MM.1S (cell line): Measurements from ENCODE around the gene CPLX1.

ENCODE experiments used
- DNase-seq: peaks from one replicate; pipeline ENCODE4 v3.0.0-alpha.2; 2015
- H2AFZ ChIP-seq: fragments of 300-600 bp; sonication (generic); 2 replicates; pipeline ENCODE4 v1.6.0; 2016; ENCODE audit warnings: antibody characterized with exemption, low read length
- H3F3A ChIP-seq: fragments of 300-600 bp; sonication (generic); 2 replicates; pipeline ENCODE4 v1.6.1; 2016; ENCODE audit warnings: mild to moderate bottlenecking, antibody characterized with exemption, low read length, moderate library complexity, mixed read lengths; ENCODE audit not compliant: insufficient read depth
- H3K27ac ChIP-seq: fragments of 300-600 bp; sonication (generic); 2 replicates; pipeline ENCODE4 v1.5.1; 2016; ENCODE audit warnings: mild to moderate bottlenecking, low read length
- H3K27me3 ChIP-seq: fragments of 300-600 bp; sonication (generic); replicated peaks from 2 replicates; pipeline ENCODE4 v1.6.0; 2016; ENCODE audit warnings: low read length; ENCODE audit not compliant: insufficient read depth
- H3K36me3 ChIP-seq: fragments of 300-600 bp; sonication (generic); replicated peaks from 2 replicates; pipeline ENCODE4 v1.6.1; 2016; ENCODE audit warnings: mild to moderate bottlenecking, low read length, mixed read lengths; ENCODE audit not compliant: insufficient read depth
- H3K4me1 ChIP-seq: fragments of 300-600 bp; sonication (generic); 2 replicates; pipeline ENCODE4 v1.6.1; 2016; ENCODE audit warnings: low read length, mixed read lengths
- H3K4me2 ChIP-seq: fragments of 300-600 bp; sonication (generic); 2 replicates; pipeline ENCODE4 v1.6.0; 2016; ENCODE audit warnings: low read depth, low read length
- H3K4me3 ChIP-seq: fragments of 300-600 bp; sonication (generic); 2 replicates; pipeline ENCODE4 v1.5.1; 2016; ENCODE audit warnings: low read length, mixed read lengths
- H3K79me2 ChIP-seq: fragments of 300-600 bp; sonication (generic); 2 replicates; pipeline ENCODE4 v1.6.1; 2016; ENCODE audit warnings: mixed run types, low read length, mixed read lengths
- H3K9ac ChIP-seq: fragments of 300-600 bp; sonication (generic); 2 replicates; pipeline ENCODE4 v1.6.1; 2016; ENCODE audit warnings: low read length, mixed read lengths
- H3K9me2 ChIP-seq: fragments of 300-600 bp; sonication (generic); replicated peaks from 2 replicates; pipeline ENCODE4 v1.6.1; 2016; ENCODE audit warnings: mild to moderate bottlenecking, low read length, mixed read lengths; ENCODE audit not compliant: insufficient read depth
- H3K9me3 ChIP-seq: fragments of 300-600 bp; sonication (generic); replicated peaks from 2 replicates; pipeline ENCODE4 v1.6.1; 2016; ENCODE audit warnings: mild to moderate bottlenecking, low read length, mixed read lengths; ENCODE audit not compliant: insufficient read depth
- H4K20me1 ChIP-seq: fragments of 300-600 bp; sonication (generic); 2 replicates; pipeline ENCODE4 v1.6.1; 2016; ENCODE audit warnings: mild to moderate bottlenecking, low read length, moderate library complexity, mixed read lengths; ENCODE audit not compliant: insufficient read depth
- EZH2 ChIP-seq: fragments of 300-600 bp; sonication (generic); optimal IDR thresholded peaks from 2 replicates; pipeline ENCODE3; 2017; ENCODE audit warnings: low read depth, mild to moderate bottlenecking, antibody characterized with exemption, low read length, mixed read lengths
- EZH2phosphoT487 ChIP-seq: fragments of 300-600 bp; sonication (generic); IDR thresholded peaks from 2 replicates; pipeline ENCODE4 v1.6.1; 2018; ENCODE audit warnings: antibody characterized with exemption, low read length
- TF ChIP-seq, protein P1 (sequence below): fragments of 300-600 bp; sonication (generic); IDR thresholded peaks from 2 replicates; pipeline ENCODE4 v1.5.1; 2016; ENCODE audit warnings: antibody characterized with exemption, low read length, mixed read lengths

CPLX1 gene

DNA sequence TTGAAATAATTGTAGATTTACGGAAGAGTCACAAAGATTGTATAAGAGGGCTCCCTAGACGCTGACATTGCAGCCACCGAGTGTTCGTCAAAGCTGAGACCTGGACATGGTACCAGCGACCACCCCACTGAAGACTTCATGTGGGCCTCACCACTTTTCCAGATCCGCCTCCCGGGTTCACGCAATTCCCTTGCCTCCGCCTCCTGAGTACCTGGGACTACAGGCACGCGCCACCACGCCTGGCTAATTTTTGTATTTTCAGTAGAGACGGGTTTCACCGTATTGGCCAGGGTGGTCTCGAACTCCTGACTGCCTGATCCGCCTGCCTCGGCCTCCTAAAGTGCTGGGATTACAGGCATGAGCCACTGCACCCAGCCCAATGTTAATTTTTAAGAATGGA lies 29.7 kb downstream of the CPLX1 start:
- Histone ChIP-seq H3K4me1 (no peaks in the 10 kb centered on the region), H3K9ac (no peak overlapping the region), H3K9me2 (no peaks in the 10 kb centered on the region), H4K20me1 (no peaks in the 10 kb centered on the region), H3K27ac (no peak overlapping the region), H3K36me3 (no peaks in the 10 kb centered on the region), H3K4me3 (no peak overlapping the region), H3K27me3 (no peaks in the 10 kb centered on the region), H3F3A (no peaks in the 10 kb centered on the region), H3K4me2 (no peak overlapping the region), H2AFZ (no peak overlapping the region), H3K9me3 (no peaks in the 10 kb centered on the region), H3K79me2 (no peaks in the 10 kb centered on the region)
- DNase-seq, result no peak
- TF ChIP-seq, protein P1, sequence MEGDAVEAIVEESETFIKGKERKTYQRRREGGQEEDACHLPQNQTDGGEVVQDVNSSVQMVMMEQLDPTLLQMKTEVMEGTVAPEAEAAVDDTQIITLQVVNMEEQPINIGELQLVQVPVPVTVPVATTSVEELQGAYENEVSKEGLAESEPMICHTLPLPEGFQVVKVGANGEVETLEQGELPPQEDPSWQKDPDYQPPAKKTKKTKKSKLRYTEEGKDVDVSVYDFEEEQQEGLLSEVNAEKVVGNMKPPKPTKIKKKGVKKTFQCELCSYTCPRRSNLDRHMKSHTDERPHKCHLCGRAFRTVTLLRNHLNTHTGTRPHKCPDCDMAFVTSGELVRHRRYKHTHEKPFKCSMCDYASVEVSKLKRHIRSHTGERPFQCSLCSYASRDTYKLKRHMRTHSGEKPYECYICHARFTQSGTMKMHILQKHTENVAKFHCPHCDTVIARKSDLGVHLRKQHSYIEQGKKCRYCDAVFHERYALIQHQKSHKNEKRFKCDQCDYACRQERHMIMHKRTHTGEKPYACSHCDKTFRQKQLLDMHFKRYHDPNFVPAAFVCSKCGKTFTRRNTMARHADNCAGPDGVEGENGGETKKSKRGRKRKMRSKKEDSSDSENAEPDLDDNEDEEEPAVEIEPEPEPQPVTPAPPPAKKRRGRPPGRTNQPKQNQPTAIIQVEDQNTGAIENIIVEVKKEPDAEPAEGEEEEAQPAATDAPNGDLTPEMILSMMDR, result no peak
- no peak for TF ChIP-seq EZH2phosphoT487
- no peak for TF ChIP-seq EZH2

DNA sequence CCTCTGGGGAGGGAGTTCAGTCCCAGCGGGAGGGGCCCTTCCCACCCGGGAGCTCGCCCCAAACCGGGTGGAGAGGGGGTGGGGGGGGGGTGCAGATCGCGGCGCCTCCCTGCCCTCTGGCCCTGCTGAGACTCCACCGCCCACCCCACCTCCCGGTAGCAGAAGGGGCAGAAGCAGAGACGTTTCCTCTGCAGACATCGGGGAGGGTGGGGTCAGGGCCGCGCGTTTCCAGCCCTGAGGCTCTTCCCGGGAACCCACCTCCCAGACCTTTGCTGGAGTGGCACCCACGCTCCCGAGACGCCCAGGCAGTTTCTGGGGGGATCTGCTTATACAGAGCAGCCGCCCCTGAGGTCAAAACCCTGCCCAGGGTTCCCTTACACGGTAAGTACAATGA lies 30.2 kb downstream of the CPLX1 start:
- no peak for TF ChIP-seq EZH2
- TF ChIP-seq, protein P1, result no peak
- TF ChIP-seq EZH2phosphoT487, result no peak
- H4K20me1 ChIP-seq, result no peaks in the 10 kb centered on the region
- no peaks in the 10 kb centered on the region for H3K36me3 ChIP-seq
- no peaks in the 10 kb centered on the region for H3K9me3 ChIP-seq
- H3K9ac ChIP-seq, result no peak overlapping the region
- H2AFZ ChIP-seq, result no peak overlapping the region
- no peaks in the 10 kb centered on the region for H3K79me2 ChIP-seq
- H3K4me3 ChIP-seq, result no peak overlapping the region
- H3K4me2 ChIP-seq, result no peak overlapping the region
- no peak for DNase-seq
- no peak overlapping the region for H3K27ac ChIP-seq
- no peaks in the 10 kb centered on the region for H3K9me2 ChIP-seq
- H3K4me1 ChIP-seq, result no peaks in the 10 kb centered on the region
- H3F3A ChIP-seq, result no peaks in the 10 kb centered on the region
- H3K27me3 ChIP-seq, result no peaks in the 10 kb centered on the region

DNA sequence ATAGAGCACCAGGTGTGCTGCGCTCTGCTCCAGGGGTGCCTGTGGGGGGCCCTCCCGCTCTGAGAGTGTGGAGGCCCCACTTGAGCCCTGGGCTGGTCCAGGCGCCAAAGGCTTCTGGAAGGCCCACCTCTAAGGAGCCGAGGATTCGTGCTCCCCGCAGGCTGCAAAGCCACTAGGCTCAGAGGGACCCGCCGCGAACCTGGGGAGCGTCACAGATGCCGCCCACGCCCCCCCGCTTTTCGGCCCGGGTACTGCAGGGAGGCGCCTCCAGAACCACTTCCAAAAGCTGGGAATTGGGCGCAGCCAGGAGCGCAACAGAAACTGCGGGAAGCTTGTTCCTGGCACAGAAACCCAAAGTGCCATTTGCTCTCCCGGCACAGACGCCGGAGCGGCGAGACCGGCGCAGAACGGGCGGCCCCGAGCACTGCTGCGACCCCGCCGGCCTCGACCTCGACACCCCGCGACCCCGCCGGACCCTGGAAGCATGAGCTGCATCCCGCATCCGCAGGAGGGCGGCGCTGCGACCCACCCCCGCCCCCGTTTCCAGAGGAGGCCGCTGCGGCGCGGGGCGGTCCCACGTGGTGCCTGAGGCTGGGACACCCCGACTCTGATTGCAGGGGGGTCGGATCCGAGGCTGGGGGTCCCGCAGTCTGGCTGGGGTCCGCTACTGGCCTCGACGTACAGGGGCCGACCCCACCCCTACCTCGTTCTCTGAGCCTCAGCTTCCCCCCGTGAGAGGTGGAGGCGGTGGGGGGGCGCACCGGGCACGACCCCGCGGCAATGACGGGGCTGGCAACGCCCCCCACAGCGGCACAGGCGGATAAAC lies 30.8 kb downstream of the CPLX1 start:
- no peak for TF ChIP-seq EZH2phosphoT487
- TF ChIP-seq, protein P1, result no peak
- TF ChIP-seq EZH2, result no peak
- no peak overlapping the region for H3K4me3 ChIP-seq
- no peak overlapping the region for H2AFZ ChIP-seq
- no peaks in the 10 kb centered on the region for H4K20me1 ChIP-seq
- no peak overlapping the region for H3K9ac ChIP-seq
- no peaks in the 10 kb centered on the region for H3K27me3 ChIP-seq
- no peaks in the 10 kb centered on the region for H3K36me3 ChIP-seq
- no peaks in the 10 kb centered on the region for H3K9me2 ChIP-seq
- H3K79me2 ChIP-seq, result no peaks in the 10 kb centered on the region
- no peaks in the 10 kb centered on the region for H3K4me1 ChIP-seq
- H3K9me3 ChIP-seq, result no peaks in the 10 kb centered on the region
- no peak overlapping the region for H3K4me2 ChIP-seq
- H3F3A ChIP-seq, result no peaks in the 10 kb centered on the region
- H3K27ac ChIP-seq, result no peak overlapping the region
- no peak for DNase-seq
